GM04503 (cell line): ENCODE results near the gene CCDC12.
"Not testable (repeated sequence)": the region's sequence is repeated elsewhere in the genome, so short reads cannot be mapped to it uniquely, and the experiment has no call there.

Source experiments
- DNase-seq: peaks from one replicate; pipeline ENCODE4 v3.0.0-alpha.2; 2012; ENCODE audit warnings: low read depth

CCDC12 gene

GRCh38 chr3:46978985-46979944, 2.7 kb upstream of the CCDC12 start, which contains the start of gene NBEAL2:
Gene NBEAL2, plus strand, starts transcription at chr3:46979666. Its CDS starts 196 bp downstream, at chr3:46979862.
- DNase-seq = peak; percentile 41

GRCh38 chr3:46978381-46978780, 1.8 kb upstream of the CCDC12 start:
- DNase-seq = no peak

GRCh38 chr3:46977811-46978195, 1.3 kb upstream of the CCDC12 start:
- no peak for DNase-seq

GRCh38 chr3:46974421-46975171, 1.9 kb downstream of the CCDC12 start:
- DNase-seq = no peak

- no peak for DNase-seq
Observed at GRCh38 chr3:46972396-46972795, 4.1 kb downstream of the CCDC12 start.

- no peak for DNase-seq
Observed at GRCh38 chr3:46971742-46972141, 4.8 kb downstream of the CCDC12 start.

- no peak for DNase-seq
Observed at GRCh38 chr3:46971151-46971550, 5.4 kb downstream of the CCDC12 start.

- DNase-seq = peak; percentile 17
Observed at GRCh38 chr3:46970391-46971091, 6.0 kb downstream of the CCDC12 start.

GRCh38 chr3:46968783-46969428, 7.6 kb downstream of the CCDC12 start:
- no peak for DNase-seq

- no peak for DNase-seq
Observed at GRCh38 chr3:46966811-46967210, 9.7 kb downstream of the CCDC12 start.

GRCh38 chr3:46965151-46965550, 11.4 kb downstream of the CCDC12 start:
- DNase-seq = no peak

GRCh38 chr3:46964038-46964590, 12.4 kb downstream of the CCDC12 start:
- DNase-seq = not testable (repeated sequence)

GRCh38 chr3:46962990-46963389, 13.6 kb downstream of the CCDC12 start:
- DNase-seq = no peak

- DNase-seq = no peak
Observed at GRCh38 chr3:46962427-46962826, 14.1 kb downstream of the CCDC12 start.

- no peak for DNase-seq
Observed at GRCh38 chr3:46960835-46961234, 15.7 kb downstream of the CCDC12 start.

- peak; percentile 11 for DNase-seq
Observed at GRCh38 chr3:46960081-46960701, 16.4 kb downstream of the CCDC12 start.

- no peak for DNase-seq
Observed at GRCh38 chr3:46959161-46959511, 17.4 kb downstream of the CCDC12 start.

- DNase-seq = no peak
Observed at GRCh38 chr3:46958467-46959160, 17.9 kb downstream of the CCDC12 start.

GRCh38 chr3:46957092-46957820, 19.3 kb downstream of the CCDC12 start:
- no peak for DNase-seq

- no peak for DNase-seq
Observed at GRCh38 chr3:46955801-46956259, 20.7 kb downstream of the CCDC12 start.
